HCT116 (cell line): ENCODE data around the gene PAM16. TPM values are rescaled to one million over a fixed set of nuclear protein-coding genes. Genes with fewer than 3 reads are reported as not detected.

Experiments
- ATAC-seq: fragments of 200-7000 bp; cut with Tn5 transposase; 2 replicates; pipeline ENCODE4 v1.9.1; 2020; ENCODE audit warnings: mild to moderate bottlenecking, moderate library complexity
- BruUV-seq: library from RNA; stranded (reverse); fragments of 400-500 nt; replicated peaks from 2 replicates; lab custom pipeline; 2021; lab: Mats Ljungman, UMichigan
- CTCF ChIA-PET: fragments of 300-600 bp; sonication (Branson Sonifier 250); formaldehyde crosslinking; loops from one replicate; lab custom pipeline; 2021; ENCODE audit warnings: antibody characterized with exemption; lab: Charles Lee
- POLR2A ChIA-PET: fragments of 300-600, 350-600 bp; sonication (Branson Sonifier 250); formaldehyde crosslinking; loops from one replicate; lab custom pipeline; 2021; ENCODE audit warnings: antibody characterized with exemption; lab: Charles Lee
- RAD21 ChIA-PET, 2 experiments: fragments of 300-600 bp; sonication (Branson Sonifier 250); formaldehyde crosslinking; loops; one replicate each; lab custom pipeline; 2023; ENCODE audit warnings: low total read pairs in 2 of 2; ENCODE audit not compliant: uncharacterized antibody in 2 of 2, unreplicated experiment in 2 of 2, low non-redundant PET in 1 of 2; lab: Charles Lee
- DNase-seq: peaks from one replicate; pipeline ENCODE4 v3.0.0-alpha.2; 2010; ENCODE audit warnings: low read depth, low spot score
- H2AFZ ChIP-seq: fragments of 200-600 bp; shearing (Covaris generic), sonication (generic); 2 replicates; pipeline ENCODE4 v1.6.1; 2017; ENCODE audit warnings: low read depth, mixed run types, mixed read lengths, antibody characterized with exemption, low read length; ENCODE audit not compliant: poor library complexity, severe bottlenecking
- H3K27ac ChIP-seq: 2 replicates; pipeline ENCODE4 v1.5.1; 2012; ENCODE audit warnings: low read depth, low read length
- H3K27me3 ChIP-seq: fragments of 200-600 bp; sonication (generic); 2 replicates; pipeline ENCODE4 v1.6.1; 2016; ENCODE audit warnings: mixed run types, low read length, mixed read lengths; ENCODE audit not compliant: insufficient read depth
- H3K36me3 ChIP-seq, 2 experiments: fragments of 200-500 bp in 1 of 2; fragments of 200-600 bp in 1 of 2; sonication (Bioruptor generic) in 1 of 2; sonication (generic) in 1 of 2; 2 replicates each; pipeline versions ENCODE4 v1.5.1 to v1.6.1; 2014 to 2016; ENCODE audit warnings: low read length in 2 of 2, inconsistent platforms in 1 of 2, mixed read lengths in 1 of 2, mixed run types in 1 of 2; ENCODE audit not compliant: insufficient read depth in 2 of 2, control insufficient read depth in 1 of 2
- H3K4me1 ChIP-seq, 2 experiments: fragments of 200-600 bp in 1 of 2; sonication (generic) in 1 of 2; 2 replicates each; pipeline versions ENCODE4 v1.5.1 to v1.6.1; 2012 to 2017; ENCODE audit warnings: low read length in 2 of 2, inconsistent platforms in 1 of 2, mild to moderate bottlenecking in 1 of 2, mixed read lengths in 1 of 2, mixed run types in 1 of 2, moderate library complexity in 1 of 2; ENCODE audit not compliant: insufficient read depth in 2 of 2, control insufficient read depth in 1 of 2
- H3K4me2 ChIP-seq: fragments of 200-600 bp; sonication (generic); 2 replicates; pipeline ENCODE4 v1.6.1; 2017; ENCODE audit warnings: mixed run types, low read length, mixed read lengths
- H3K4me3 ChIP-seq, 2 experiments: fragments of 200-600 bp in 1 of 2; sonication (generic) in 1 of 2; replicated peaks in 1 of 2; 2 replicates each; pipeline ENCODE4 v1.5.1; 2011 to 2016; ENCODE audit warnings: low read length in 2 of 2, control low read depth in 1 of 2, low read depth in 1 of 2, mild to moderate bottlenecking in 1 of 2, mixed read lengths in 1 of 2, mixed run types in 1 of 2
- H3K79me2 ChIP-seq: fragments of 200-600 bp; sonication (generic); 2 replicates; pipeline ENCODE4 v1.6.1; 2017; ENCODE audit warnings: mild to moderate bottlenecking, mixed run types, low read length, moderate library complexity, mixed read lengths; ENCODE audit not compliant: insufficient read depth
- H3K9ac ChIP-seq: fragments of 200-600 bp; sonication (generic); 2 replicates; pipeline ENCODE4 v1.6.1; 2016; ENCODE audit warnings: low read length, mixed read lengths
- H3K9me2 ChIP-seq: fragments of 200-600 bp; sonication (generic), shearing (Covaris generic); 2 replicates; pipeline ENCODE4 v1.6.1; 2017; ENCODE audit warnings: mixed run types, mild to moderate bottlenecking, moderate library complexity; ENCODE audit not compliant: insufficient read depth
- H3K9me3 ChIP-seq, 2 experiments: fragments of 200-500 bp in 1 of 2; fragments of 200-600 bp in 1 of 2; sonication (Bioruptor generic) in 1 of 2; sonication (generic) in 1 of 2; 2 replicates each; pipeline ENCODE4 v1.6.1; 2014 to 2017; ENCODE audit warnings: low read length in 2 of 2, mixed read lengths in 2 of 2, inconsistent platforms in 1 of 2, low read depth in 1 of 2, mild to moderate bottlenecking in 1 of 2, mixed run types in 1 of 2, moderate library complexity in 1 of 2; ENCODE audit not compliant: control insufficient read depth in 1 of 2, insufficient read depth in 1 of 2
- H4K20me1 ChIP-seq: fragments of 200-600 bp; sonication (generic), shearing (Covaris generic); 2 replicates; pipeline ENCODE4 v1.6.1; 2017; ENCODE audit warnings: mixed run types, mild to moderate bottlenecking, moderate library complexity; ENCODE audit not compliant: insufficient read depth
- CEBPB ChIP-seq: IDR thresholded peaks from 2 replicates; pipeline ENCODE4 v1.6.1; 2012; ENCODE audit warnings: low read depth
- EGR1 ChIP-seq: IDR thresholded peaks from 2 replicates; pipeline ENCODE4 v1.6.1; 2012; ENCODE audit warnings: low read depth
- ELF1 ChIP-seq: IDR thresholded peaks from 2 replicates; pipeline ENCODE4 v1.6.1; 2012; ENCODE audit warnings: low read depth, borderline replicate concordance
- EZH2 ChIP-seq: fragments of 200-600 bp; sonication (generic); IDR thresholded peaks from 2 replicates; pipeline ENCODE4 v1.6.1; 2017; ENCODE audit warnings: antibody characterized with exemption, mixed run types
- FOSL1 ChIP-seq: IDR thresholded peaks from 2 replicates; pipeline ENCODE4 v1.6.1; 2012; ENCODE audit warnings: low read depth
- POLR2A ChIP-seq: IDR thresholded peaks from 2 replicates; pipeline ENCODE4 v1.7.0; 2011; ENCODE audit warnings: borderline replicate concordance; ENCODE audit not compliant: insufficient read depth, insufficient read length; ENCODE audit errors: extremely low read depth
- RAD21 ChIP-seq: IDR thresholded peaks from 2 replicates; pipeline ENCODE4 v1.6.1; 2012; ENCODE audit warnings: low read depth, mild to moderate bottlenecking
- YY1 ChIP-seq: IDR thresholded peaks from 2 replicates; pipeline ENCODE4 v1.6.1; 2011; ENCODE audit warnings: low read length, low read depth, moderate library complexity, mild to moderate bottlenecking; ENCODE audit not compliant: insufficient replicate concordance; ENCODE audit errors: extremely low read depth
- ZNF274 ChIP-seq: fragments of 200-500 bp; sonication (Bioruptor generic); IDR thresholded peaks from 2 replicates; pipeline ENCODE4 v1.6.1; 2014; ENCODE audit warnings: mild to moderate bottlenecking, low read depth, low read length, inconsistent platforms
- intact Hi-C: fragments of 100-400 bp; cut with micrococcal nuclease; formaldehyde crosslinking; loops from 2 replicates; pipeline ENCODE4 v1.10.0; 2022
- total RNA-seq: library from RNA; stranded (reverse); gene quantifications from one replicate; pipeline ENCODE4 v1.2.1, GENCODE V29; 2021; ENCODE audit not compliant: unreplicated experiment
- TF ChIP-seq, protein P1 (sequence below): IDR thresholded peaks from 2 replicates; pipeline ENCODE4 v1.6.1; 2011; ENCODE audit warnings: mild to moderate bottlenecking, low read length, moderate library complexity; ENCODE audit not compliant: insufficient replicate concordance; ENCODE audit errors: extremely low read depth

PAM16 gene
- total RNA-seq, 1 experiment from 2014 or later, result 102 TPM

DNA sequence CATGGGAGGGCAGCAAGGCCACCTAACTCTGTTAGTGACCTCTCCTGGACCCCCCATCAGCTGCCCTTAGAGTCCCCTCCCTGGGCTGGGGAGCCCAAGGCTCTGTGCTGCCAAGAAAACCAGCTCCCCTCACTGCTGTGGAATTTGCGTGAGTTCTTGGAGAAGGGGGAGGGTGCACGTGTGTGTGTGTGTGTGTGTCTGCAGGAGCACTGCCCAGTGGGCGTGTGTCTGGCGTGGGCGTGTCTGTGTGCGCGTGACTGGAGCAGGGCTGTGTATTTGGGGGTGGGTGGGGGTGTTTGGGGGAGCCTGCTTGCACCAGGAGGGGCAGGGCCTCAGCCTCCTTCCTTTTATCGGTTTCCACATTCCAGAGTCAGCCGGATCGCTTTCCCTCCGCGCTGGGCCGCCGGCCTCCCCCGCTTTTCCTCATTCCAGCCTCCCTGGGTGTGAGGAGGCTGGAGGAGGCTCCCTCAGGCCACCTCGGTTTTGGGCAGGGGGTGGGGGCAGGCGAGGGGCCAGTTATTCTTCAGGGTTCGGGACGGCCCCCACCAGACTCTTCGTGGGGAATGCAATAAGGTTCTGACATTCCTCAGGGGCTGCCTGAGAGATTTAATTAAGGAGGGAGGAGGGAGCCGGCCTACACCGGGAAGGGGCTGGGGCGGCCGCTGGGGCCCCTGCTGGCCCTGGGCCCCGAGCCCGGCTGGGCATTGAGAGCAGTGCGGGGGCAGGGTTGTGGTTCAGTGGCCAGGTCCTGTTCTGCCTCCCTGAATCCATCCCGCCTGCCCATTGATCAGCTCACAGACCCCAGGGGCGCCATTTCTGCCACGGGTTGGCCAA is 23.0 kb upstream of the PAM16 start (continued):
- no peak for TF ChIP-seq FOSL1
- TF ChIP-seq POLR2A, result no peak
- no peak for TF ChIP-seq YY1

DNA sequence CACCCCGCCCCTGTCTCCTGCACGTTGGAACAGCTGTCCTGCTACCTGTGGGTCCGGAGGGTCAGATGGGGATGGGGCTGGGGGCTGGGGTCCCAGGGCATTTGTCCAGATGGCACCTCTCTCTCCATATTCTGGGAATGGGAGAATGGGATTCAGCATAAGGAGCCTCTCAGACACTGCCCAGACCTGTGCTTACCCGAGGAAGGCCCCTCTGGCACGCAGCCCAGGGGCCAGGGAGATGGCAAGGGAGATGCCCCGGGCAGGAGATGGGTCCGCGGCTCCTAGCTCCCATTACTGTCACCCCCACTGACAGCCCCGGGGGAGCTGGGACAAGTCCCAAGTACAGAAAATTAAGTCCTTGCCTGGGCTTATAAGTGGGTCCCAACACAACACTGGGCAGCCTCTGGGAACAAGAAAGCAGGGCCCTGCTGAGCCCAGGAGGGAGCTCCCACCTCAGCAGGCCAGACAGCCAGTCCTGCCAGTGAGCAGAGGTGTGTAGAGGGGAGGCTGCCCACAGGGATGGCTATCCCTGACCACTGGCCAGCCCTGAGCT is 22.3 kb upstream of the PAM16 start:
- RAD21 ChIA-PET, result interaction anchor here in 1 of 2 experiments (1.0 kb wide), 1 partner anchor 14 kb away, joined by 3 read pairs; no protein-coding TSS in a partner anchor
- DNase-seq (no peak), ATAC-seq (peak; percentile 15; the same call in 1 of the 2 replicates)
- POLR2A ChIA-PET, result interaction anchor here (0.9 to 1.1 kb wide), 2 partner anchors 18 to 89 kb away, joined by 3 to 6 read pairs; no protein-coding TSS in a partner anchor
- Histone ChIP-seq H3K27ac (peak overlapping the region; percentile 72), H3K9me3 (no peaks in the 10 kb centered on the region), H3K36me3 (no peaks in the 10 kb centered on the region), H3K4me3 (peak overlapping the region in 1 of 2 experiments; percentile 80; a peak in 3 of 4 replicates), H4K20me1 (no peaks in the 10 kb centered on the region), H3K9ac (peak overlapping the region; percentile 52), H3K4me2 (peak overlapping the region; percentile 99), H3K9me2 (no peaks in the 10 kb centered on the region), H3K79me2 (peaks cover 17% of the 10 kb centered on the region; the same call in 1 of the 2 replicates)
- BruUV-seq, result no TSS peak
- CTCF ChIA-PET, result interaction anchor here (3.3 kb wide), 1 partner anchor 30 kb away, joined by 23 read pairs; no protein-coding TSS in a partner anchor
- intact Hi-C loops, result no loop called here
- no peak for TF ChIP-seq ELF1
- no peak for TF ChIP-seq CEBPB
- TF ChIP-seq EGR1, result no peak
- no peak for TF ChIP-seq RAD21
- no peak for TF ChIP-seq ZNF274
- TF ChIP-seq, protein P1, sequence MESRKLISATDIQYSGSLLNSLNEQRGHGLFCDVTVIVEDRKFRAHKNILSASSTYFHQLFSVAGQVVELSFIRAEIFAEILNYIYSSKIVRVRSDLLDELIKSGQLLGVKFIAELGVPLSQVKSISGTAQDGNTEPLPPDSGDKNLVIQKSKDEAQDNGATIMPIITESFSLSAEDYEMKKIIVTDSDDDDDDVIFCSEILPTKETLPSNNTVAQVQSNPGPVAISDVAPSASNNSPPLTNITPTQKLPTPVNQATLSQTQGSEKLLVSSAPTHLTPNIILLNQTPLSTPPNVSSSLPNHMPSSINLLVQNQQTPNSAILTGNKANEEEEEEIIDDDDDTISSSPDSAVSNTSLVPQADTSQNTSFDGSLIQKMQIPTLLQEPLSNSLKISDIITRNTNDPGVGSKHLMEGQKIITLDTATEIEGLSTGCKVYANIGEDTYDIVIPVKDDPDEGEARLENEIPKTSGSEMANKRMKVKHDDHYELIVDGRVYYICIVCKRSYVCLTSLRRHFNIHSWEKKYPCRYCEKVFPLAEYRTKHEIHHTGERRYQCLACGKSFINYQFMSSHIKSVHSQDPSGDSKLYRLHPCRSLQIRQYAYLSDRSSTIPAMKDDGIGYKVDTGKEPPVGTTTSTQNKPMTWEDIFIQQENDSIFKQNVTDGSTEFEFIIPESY, result no peak
- TF ChIP-seq EZH2, result no peak
- TF ChIP-seq, all 23 proteins: peak for 0
- no peak overlapping the region for H2AFZ ChIP-seq
- H3K4me1 ChIP-seq, result peaks cover 44 to 77% of the 10 kb centered on the region in 2 experiments
- H3K27me3 ChIP-seq, result no peaks in the 10 kb centered on the region
